Stomach (tissue), 9 donors: ENCODE results near the gene KCNK3. TPM values are rescaled to one million over a fixed set of nuclear protein-coding genes. Genes with fewer than 3 reads are reported as not detected.

Experiments used
- DNase-seq, 2 donors: peaks; one replicate each; pipeline versions ENCODE4 v3.0.0 to v3.0.0-alpha.2; 2013 to 2019
- H3K27ac ChIP-seq, 5 donors: fragments of 200-600 bp in 4 of 5; sonication (generic) in 4 of 5; one replicate each; pipeline ENCODE4 v1.5.1; 2013 to 2019; ENCODE audit warnings: mild to moderate bottlenecking in 1 of 5, moderate library complexity in 1 of 5
- H3K27me3 ChIP-seq, 3 donors: fragments of 200-600 bp; sonication (generic); one replicate each; pipeline ENCODE4 v1.5.1; 2017 to 2019; ENCODE audit warnings: mixed run types in 1 of 3
- H3K36me3 ChIP-seq, 4 donors: fragments of 200-600 bp; sonication (generic); 1 replicate in 3 of 4; 2 replicates in 1 of 4; pipeline ENCODE4 v1.5.1; 2016 to 2019
- H3K4me1 ChIP-seq, 4 donors: fragments of 200-600 bp; sonication (generic); one replicate each; pipeline ENCODE4 v1.5.1; 2016 to 2019
- H3K4me3 ChIP-seq, 4 donors: fragments of 200-600 bp; sonication (generic) in 3 of 4; one replicate each; pipeline ENCODE4 v1.5.1; 2016 to 2019; ENCODE audit warnings: mild to moderate bottlenecking in 1 of 4
- H3K9me3 ChIP-seq, 4 donors: fragments of 200-600 bp; sonication (generic); one replicate each; pipeline ENCODE4 v1.5.1; 2016 to 2019
- CTCF ChIP-seq, 7 experiments: fragments of 450-650 bp in 4 of 7; fragments of 200-600 bp in 3 of 7; sonication (generic) in 3 of 7; IDR thresholded peaks; one replicate each; pipeline ENCODE4 v1.5.1; 2016 to 2019; ENCODE audit warnings: antibody characterized with exemption in 7 of 7, control low read depth in 2 of 7, mild to moderate bottlenecking in 1 of 7
- EP300 ChIP-seq: sonication (generic); formaldehyde crosslinking; IDR thresholded peaks from one replicate; pipeline ENCODE4 v1.6.1; 2017; ENCODE audit warnings: antibody characterized with exemption
- POLR2A ChIP-seq, 4 donors: fragments of 450-650 bp; IDR thresholded peaks; one replicate each; pipeline ENCODE4 v1.6.1; 2016; ENCODE audit warnings: antibody characterized with exemption in 4 of 4, control low read depth in 2 of 4, mild to moderate bottlenecking in 1 of 4, moderate library complexity in 1 of 4
- POLR2AphosphoS5 ChIP-seq, 3 donors: sonication (generic); formaldehyde crosslinking; IDR thresholded peaks; one replicate each; pipeline ENCODE4 v1.6.1; 2016; ENCODE audit warnings: antibody characterized with exemption in 3 of 3
- WGBS, 5 donors: extraction: QIAGEN DNeasy Blood & Tissue Kit in 3 of 5; methylation state at CpG; one replicate each; pipeline versions ENCODE4 v1.1.5 to v1.1.7; 2013 to 2018; 5-methylcytosine and 5-hydroxymethylcytosine counted together
- intact Hi-C: fragments of 100-400 bp; cut with DNase I; formaldehyde crosslinking; loops from one replicate; pipeline ENCODE4 v1.15.1; 2023; ENCODE audit warnings: low total_unique reads
- polyA plus RNA-seq, 3 donors: library from polyadenylated mRNA; stranded (reverse); fragments of 200-250 nt; gene quantifications; one replicate each; pipeline ENCODE4 v1.2.3, GENCODE V29; 2013
- total RNA-seq, 5 donors: library from RNA; depleted of rRNA; stranded (reverse); fragments of >200 nt; gene quantifications; one replicate each; pipeline versions ENCODE4 v1.1.0 to v1.2.3, GENCODE V29; 2014 to 2016
- donor health status: healthy with polysubstance abuse.
- donor health status: Bipolar disorder and iron deficiency.
- donor health status: healthy.

The KCNK3 gene
- total and polyA plus RNA-seq, 8 donors = 0.62 to 22.8 (median 1.9) TPM

- H3K9me3 ChIP-seq = no peaks in the 10 kb centered on the region
- intact Hi-C loops = no loop called here
- no peak for DNase-seq
- H3K36me3 ChIP-seq = no peaks in the 10 kb centered on the region
- 78 to 87% (median 85%) methylated on average over 5 of the region's 5 CpGs for WGBS, 5 donors
- H3K27me3 ChIP-seq = peaks cover 0 to 64% (median 7%) of the 10 kb centered on the region in 3 donors
- no peak overlapping the region for H3K4me3 ChIP-seq
- H3K27ac ChIP-seq = no peak overlapping the region
- peaks cover 0 to 4% (median 0%) of the 10 kb centered on the region in 4 donors for H3K4me1 ChIP-seq
- TF ChIP-seq CTCF (IDR thresholded peaks at IDR 0.05) (no peak), EP300 (no peak), POLR2A (IDR thresholded peaks at IDR 0.05) (no peak), POLR2AphosphoS5 (IDR thresholded peaks at IDR 0.05) (no peak)
These were observed 20.8 kb upstream of the KCNK3 start for GRCh38 chr2:26671691-26672090.

GRCh38 chr2:26672112-26672817, 20.3 kb upstream of the KCNK3 start:
- DNase-seq = no peak
- Histone ChIP-seq H3K9me3 (peaks cover 0 to 3% (median under 1%) of the 10 kb centered on the region in 4 donors), H3K4me3 (no peak overlapping the region), H3K4me1 (peaks cover 0 to 4% (median 0%) of the 10 kb centered on the region in 4 donors), H3K27ac (no peak overlapping the region), H3K27me3 (peaks cover 0 to 64% (median 7%) of the 10 kb centered on the region in 3 donors), H3K36me3 (no peaks in the 10 kb centered on the region)
- WGBS, 5 donors = 67 to 79% (median 76%) methylated on average over 9 to 11 of the region's 11 CpGs
- intact Hi-C loops = no loop called here
- no peak for TF ChIP-seq POLR2AphosphoS5 (IDR thresholded peaks at IDR 0.05)
- TF ChIP-seq EP300 = no peak
- TF ChIP-seq CTCF (IDR thresholded peaks at IDR 0.05) = no peak
- no peak for TF ChIP-seq POLR2A (IDR thresholded peaks at IDR 0.05)

- Histone ChIP-seq H3K27me3 (peaks cover 0 to 62% (median 7%) of the 10 kb centered on the region in 3 donors), H3K9me3 (peaks cover 0 to 8% (median 5%) of the 10 kb centered on the region in 4 donors), H3K27ac (no peak overlapping the region), H3K4me3 (no peak overlapping the region), H3K36me3 (no peaks in the 10 kb centered on the region), H3K4me1 (peaks cover 0 to 4% (median 0%) of the 10 kb centered on the region in 4 donors)
- no peak for DNase-seq
- intact Hi-C loops = no loop called here
- WGBS, 5 donors = 85 to 88% (median 86%) methylated on average over 9 of the region's 9 CpGs
- TF ChIP-seq CTCF (IDR thresholded peaks at IDR 0.05) (no peak), POLR2AphosphoS5 (IDR thresholded peaks at IDR 0.05) (no peak), EP300 (no peak), POLR2A (IDR thresholded peaks at IDR 0.05) (no peak)
These were observed 19.6 kb upstream of the KCNK3 start for GRCh38 chr2:26672818-26673393.

GRCh38 chr2:26674002-26674751, 18.3 kb upstream of the KCNK3 start:
- peaks cover 0 to 8% (median 5%) of the 10 kb centered on the region in 4 donors for H3K9me3 ChIP-seq
- DNase-seq = no peak
- no peaks in the 10 kb centered on the region for H3K36me3 ChIP-seq
- peaks cover 0 to 50% (median 7%) of the 10 kb centered on the region in 3 donors for H3K27me3 ChIP-seq
- peaks cover 0 to 4% (median 0%) of the 10 kb centered on the region in 4 donors for H3K4me1 ChIP-seq
- no peak overlapping the region for H3K4me3 ChIP-seq
- intact Hi-C loops = no loop called here
- no peak overlapping the region for H3K27ac ChIP-seq
- 82 to 88% (median 87%) methylated on average over 8 to 14 of the region's 14 CpGs for WGBS, 5 donors
- TF ChIP-seq EP300 (no peak), CTCF (IDR thresholded peaks at IDR 0.05) (no peak), POLR2AphosphoS5 (IDR thresholded peaks at IDR 0.05) (no peak), POLR2A (IDR thresholded peaks at IDR 0.05) (no peak)
